TTC549 (cell line): ENCODE data around the gene AUTS2.

ENCODE experiments used
- FAIRE-seq: peaks from 2 replicates; lab custom pipeline; 2012; peaks lifted over from hg19 to GRCh38; lab: Jason Lieb, UNC

AUTS2 gene

GRCh38 chr7:70700055-70700940 is 1102.0 kb downstream of the AUTS2 start:
- FAIRE-seq, result no peak

- FAIRE-seq, result no peak
Observed at GRCh38 chr7:70700941-70701425, 1102.7 kb downstream of the AUTS2 start.

- no peak for FAIRE-seq
Observed at GRCh38 chr7:70701477-70701876, 1103.2 kb downstream of the AUTS2 start.

- FAIRE-seq, result no peak
Observed at GRCh38 chr7:70701991-70702390, 1103.7 kb downstream of the AUTS2 start.

GRCh38 chr7:70703785-70704184 is 1105.5 kb downstream of the AUTS2 start:
- FAIRE-seq, result no peak

- FAIRE-seq, result no peak
Observed at GRCh38 chr7:70704831-70705346, 1106.6 kb downstream of the AUTS2 start.

- no peak for FAIRE-seq
Observed at GRCh38 chr7:70706204-70706603, 1107.9 kb downstream of the AUTS2 start.

- FAIRE-seq, result no peak
Observed at GRCh38 chr7:70706698-70707097, 1108.4 kb downstream of the AUTS2 start.

GRCh38 chr7:70707823-70708243 is 1109.6 kb downstream of the AUTS2 start:
- FAIRE-seq, result no peak

- FAIRE-seq, result no peak
Observed at GRCh38 chr7:70710011-70710480, 1111.8 kb downstream of the AUTS2 start.

GRCh38 chr7:70710651-70711050 is 1112.4 kb downstream of the AUTS2 start:
- FAIRE-seq, result no peak

GRCh38 chr7:70711452-70711851 is 1113.2 kb downstream of the AUTS2 start:
- no peak for FAIRE-seq

- FAIRE-seq, result no peak
Observed at GRCh38 chr7:70712942-70713341, 1114.7 kb downstream of the AUTS2 start.

- no peak for FAIRE-seq
Observed at GRCh38 chr7:70714506-70715038, 1116.3 kb downstream of the AUTS2 start.

GRCh38 chr7:70717553-70718329 is 1119.5 kb downstream of the AUTS2 start:
- FAIRE-seq, result no peak

- FAIRE-seq, result no peak
Observed at GRCh38 chr7:70719125-70719524, 1120.8 kb downstream of the AUTS2 start.

GRCh38 chr7:70720191-70720873 is 1122.1 kb downstream of the AUTS2 start:
- FAIRE-seq, result no peak

- no peak for FAIRE-seq
Observed at GRCh38 chr7:70721500-70721899, 1123.2 kb downstream of the AUTS2 start.

- FAIRE-seq, result no peak
Observed at GRCh38 chr7:70723339-70723738, 1125.1 kb downstream of the AUTS2 start.

- no peak for FAIRE-seq
Observed at GRCh38 chr7:70725448-70725847, 1127.2 kb downstream of the AUTS2 start.

- no peak for FAIRE-seq
Observed at GRCh38 chr7:70726294-70726693, 1128.0 kb downstream of the AUTS2 start.

- no peak for FAIRE-seq
Observed at GRCh38 chr7:70726951-70727378, 1128.7 kb downstream of the AUTS2 start.
